ENCODE measurements around the gene HECW1. TPM values are rescaled to one million over a fixed set of nuclear protein-coding genes. Genes with fewer than 3 reads are reported as not detected.
A peak's percentile ranks its signal among the peaks of the same experiment; 100 is the strongest.

HECW1 gene
- total and polyA plus RNA-seq, 5 donors = 0.16 TPM; not detected in 4

- Histone ChIP-seq H3K9me3 (ENCODE audit: control insufficient read depth, low read length) (no peaks in the 10 kb centered on the region), H3K27me3 (ENCODE audit: control insufficient read depth, insufficient read depth) (no peaks in the 10 kb centered on the region), H3K4me1 (ENCODE audit: control insufficient read depth, insufficient read depth, low read length) (no peaks in the 10 kb centered on the region), H3K4me3 (ENCODE audit: low read length) (no peak overlapping the region), H3K27ac (ENCODE audit: low read length) (no peak overlapping the region)
- no peak for DNase-seq
- no peak for ATAC-seq
- intact Hi-C loops (cut with DNase I) = no loop called here
- WGBS = 91% methylated on average over 7 of the region's 7 CpGs
Observed at GRCh38 chr7:43192806-43193460, 80.5 kb downstream of the HECW1 start.

GRCh38 chr7:43193893-43194292 is 81.4 kb downstream of the HECW1 start:
- intact Hi-C loops (cut with DNase I) = no loop called here

GRCh38 chr7:43195256-43195655 is 82.8 kb downstream of the HECW1 start:
- Histone ChIP-seq H3K9me3 (ENCODE audit: control insufficient read depth, low read length) (no peaks in the 10 kb centered on the region), H3K27me3 (ENCODE audit: control insufficient read depth, insufficient read depth) (no peaks in the 10 kb centered on the region), H3K4me1 (ENCODE audit: control insufficient read depth, insufficient read depth, low read length) (no peaks in the 10 kb centered on the region), H3K4me3 (ENCODE audit: low read length) (no peak overlapping the region), H3K27ac (ENCODE audit: low read length) (no peak overlapping the region)
- intact Hi-C loops (cut with DNase I) = no loop called here
- ATAC-seq = no peak
- DNase-seq = no peak
- 80% methylated on average over 7 of the region's 7 CpGs for WGBS

More at GRCh38 chr7:43193893-43194292, 81.4 kb downstream of the HECW1 start:
- Histone ChIP-seq H3K4me3 (ENCODE audit: low read length) (no peak overlapping the region), H3K27me3 (ENCODE audit: control insufficient read depth, insufficient read depth) (no peaks in the 10 kb centered on the region), H3K9me3 (ENCODE audit: control insufficient read depth, low read length) (no peaks in the 10 kb centered on the region), H3K27ac (ENCODE audit: low read length) (no peak overlapping the region), H3K4me1 (ENCODE audit: control insufficient read depth, insufficient read depth, low read length) (no peaks in the 10 kb centered on the region)
- ATAC-seq = no peak
- WGBS = 46% methylated on average over 2 of the region's 2 CpGs
- DNase-seq = no peak

GRCh38 chr7:43195768-43196167 is 83.3 kb downstream of the HECW1 start:
- DNase-seq (no peak), ATAC-seq (no peak)
- Histone ChIP-seq H3K4me1 (ENCODE audit: control insufficient read depth, insufficient read depth, low read length) (no peaks in the 10 kb centered on the region), H3K27me3 (ENCODE audit: control insufficient read depth, insufficient read depth) (no peaks in the 10 kb centered on the region), H3K4me3 (ENCODE audit: low read length) (no peak overlapping the region), H3K9me3 (ENCODE audit: control insufficient read depth, low read length) (no peaks in the 10 kb centered on the region), H3K27ac (ENCODE audit: low read length) (no peak overlapping the region)
- WGBS = 82% methylated on average over 5 of the region's 5 CpGs
- intact Hi-C loops (cut with DNase I) = no loop called here

GRCh38 chr7:43196379-43196778 is 83.9 kb downstream of the HECW1 start:
- intact Hi-C loops (cut with DNase I) = no loop called here
- DNase-seq (no peak), ATAC-seq (no peak)
- 71% methylated on average over 5 of the region's 5 CpGs for WGBS
- no peaks in the 10 kb centered on the region for H3K9me3 ChIP-seq (ENCODE audit: control insufficient read depth, low read length)
- H3K4me3 ChIP-seq (ENCODE audit: low read length) = no peak overlapping the region
- no peaks in the 10 kb centered on the region for H3K4me1 ChIP-seq (ENCODE audit: control insufficient read depth, insufficient read depth, low read length)
- H3K27me3 ChIP-seq (ENCODE audit: control insufficient read depth, insufficient read depth) = no peaks in the 10 kb centered on the region
- no peak overlapping the region for H3K27ac ChIP-seq (ENCODE audit: low read length)

GRCh38 chr7:43198016-43198415 is 85.6 kb downstream of the HECW1 start:
- WGBS = 96% methylated on average over 6 of the region's 6 CpGs
- Histone ChIP-seq H3K4me3 (ENCODE audit: low read length) (no peak overlapping the region), H3K9me3 (ENCODE audit: control insufficient read depth, low read length) (no peaks in the 10 kb centered on the region), H3K4me1 (ENCODE audit: control insufficient read depth, insufficient read depth, low read length) (no peaks in the 10 kb centered on the region), H3K27ac (ENCODE audit: low read length) (no peak overlapping the region), H3K27me3 (ENCODE audit: control insufficient read depth, insufficient read depth) (no peaks in the 10 kb centered on the region)
- ATAC-seq = peak in 1 of 2 donors; percentile 19
- no peak for DNase-seq
- intact Hi-C loops (cut with DNase I) = no loop called here

- Histone ChIP-seq H3K4me1 (ENCODE audit: control insufficient read depth, insufficient read depth, low read length) (no peaks in the 10 kb centered on the region), H3K4me3 (ENCODE audit: low read length) (no peak overlapping the region), H3K27ac (ENCODE audit: low read length) (no peak overlapping the region), H3K27me3 (ENCODE audit: control insufficient read depth, insufficient read depth) (no peaks in the 10 kb centered on the region), H3K9me3 (ENCODE audit: control insufficient read depth, low read length) (no peaks in the 10 kb centered on the region)
- 75% methylated on average over 7 of the region's 7 CpGs for WGBS
- intact Hi-C loops (cut with DNase I) = no loop called here
- DNase-seq (no peak), ATAC-seq (no peak)
Observed at GRCh38 chr7:43198599-43199090, 86.2 kb downstream of the HECW1 start.

- H3K27ac ChIP-seq (ENCODE audit: low read length) = no peak overlapping the region
- no peaks in the 10 kb centered on the region for H3K4me1 ChIP-seq (ENCODE audit: control insufficient read depth, insufficient read depth, low read length)
- no peaks in the 10 kb centered on the region for H3K27me3 ChIP-seq (ENCODE audit: control insufficient read depth, insufficient read depth)
- intact Hi-C loops (cut with DNase I) = no loop called here
- ATAC-seq (no peak), DNase-seq (no peak)
- no peaks in the 10 kb centered on the region for H3K9me3 ChIP-seq (ENCODE audit: control insufficient read depth, low read length)
- WGBS = 33% methylated on average over 8 of the region's 8 CpGs
- H3K4me3 ChIP-seq (ENCODE audit: low read length) = no peak overlapping the region
Observed at GRCh38 chr7:43199371-43200160, 87.1 kb downstream of the HECW1 start.

- 79% methylated on average over 2 of the region's 2 CpGs for WGBS
- Histone ChIP-seq H3K27me3 (ENCODE audit: control insufficient read depth, insufficient read depth) (no peaks in the 10 kb centered on the region), H3K4me3 (ENCODE audit: low read length) (no peak overlapping the region), H3K27ac (ENCODE audit: low read length) (no peak overlapping the region), H3K4me1 (ENCODE audit: control insufficient read depth, insufficient read depth, low read length) (no peaks in the 10 kb centered on the region), H3K9me3 (ENCODE audit: control insufficient read depth, low read length) (no peaks in the 10 kb centered on the region)
- intact Hi-C loops (cut with DNase I) = no loop called here
- DNase-seq (no peak), ATAC-seq (no peak)
Observed at GRCh38 chr7:43201912-43202311, 89.5 kb downstream of the HECW1 start.

- no peak overlapping the region for H3K27ac ChIP-seq (ENCODE audit: low read length)
- DNase-seq (no peak), ATAC-seq (no peak)
- H3K4me3 ChIP-seq (ENCODE audit: low read length) = no peak overlapping the region
- no peaks in the 10 kb centered on the region for H3K9me3 ChIP-seq (ENCODE audit: control insufficient read depth, low read length)
- H3K4me1 ChIP-seq (ENCODE audit: control insufficient read depth, insufficient read depth, low read length) = no peaks in the 10 kb centered on the region
- WGBS = 46% methylated on average over 1 of the region's 1 CpG
- no peaks in the 10 kb centered on the region for H3K27me3 ChIP-seq (ENCODE audit: control insufficient read depth, insufficient read depth)
- intact Hi-C loops (cut with DNase I) = no loop called here
Observed at GRCh38 chr7:43204081-43204480, 91.6 kb downstream of the HECW1 start.

GRCh38 chr7:43205171-43205795 is 92.8 kb downstream of the HECW1 start:
- no peak for DNase-seq
- ATAC-seq = no peak
- H3K9me3 ChIP-seq (ENCODE audit: control insufficient read depth, low read length) = no peaks in the 10 kb centered on the region
- intact Hi-C loops (cut with DNase I) = no loop called here
- H3K4me1 ChIP-seq (ENCODE audit: control insufficient read depth, insufficient read depth, low read length) = no peaks in the 10 kb centered on the region
- H3K4me3 ChIP-seq (ENCODE audit: low read length) = no peak overlapping the region
- H3K27me3 ChIP-seq (ENCODE audit: control insufficient read depth, insufficient read depth) = no peaks in the 10 kb centered on the region
- 86% methylated on average over 8 of the region's 8 CpGs for WGBS
- no peak overlapping the region for H3K27ac ChIP-seq (ENCODE audit: low read length)

Data from right cardiac atrium (tissue), 5 donors.